Inflammatory macrophage treated with lipopolysaccharide for 1 hour (primary cell): ENCODE data around the gene ADRB2.

Experiments used
- DNase-seq, 2 donors: peaks; one replicate each; pipeline ENCODE4 v3.0.0-alpha.2; 2020 to 2022

ADRB2 gene

DNA sequence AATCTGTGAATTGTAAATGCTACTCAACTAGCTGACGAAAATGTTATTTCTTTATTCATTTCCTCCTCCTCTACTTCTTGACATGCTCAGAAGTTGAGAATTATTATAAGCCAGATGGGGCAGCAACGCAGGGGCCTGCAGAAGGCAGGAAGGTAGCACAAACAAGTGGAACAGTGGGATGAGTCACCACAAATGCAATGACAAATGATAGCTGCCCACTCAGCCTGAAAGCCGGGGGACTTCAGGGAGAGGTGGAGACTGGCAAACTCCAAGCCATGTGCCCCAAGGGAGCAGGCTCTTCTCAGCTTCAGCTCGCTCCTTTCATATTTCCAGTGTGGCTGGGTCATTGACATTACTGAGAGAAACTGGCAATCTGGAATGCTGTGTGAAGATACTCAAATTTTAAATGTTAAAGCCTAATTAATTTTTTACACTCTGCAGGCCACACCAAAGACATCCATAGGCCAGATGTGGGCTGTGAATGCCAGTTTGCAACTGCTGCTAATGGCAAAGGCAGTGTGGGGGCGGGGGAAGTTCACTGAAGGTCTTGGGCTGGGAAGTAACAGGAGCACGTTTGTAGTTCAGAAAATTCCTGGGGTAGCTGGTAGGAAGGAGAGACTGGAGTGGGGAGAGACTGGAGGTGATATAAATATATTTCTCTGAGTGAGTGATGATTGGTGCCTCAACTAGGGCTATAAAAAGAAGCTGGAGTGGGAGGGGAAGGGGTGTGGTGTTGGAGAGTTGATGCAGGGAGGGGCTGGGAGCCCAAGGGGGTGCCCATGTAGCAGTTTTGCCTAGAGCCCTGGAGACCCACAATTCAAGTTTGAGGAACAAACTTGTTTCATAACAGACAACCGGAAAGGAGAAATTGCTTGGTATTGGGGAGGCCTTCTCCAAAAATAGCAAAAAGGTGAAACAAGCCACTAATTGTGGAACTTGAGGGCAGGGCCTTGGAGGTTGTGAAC, 20.8 kb upstream of the ADRB2 start:
- peak; percentile 65 to 89 for DNase-seq

DNA sequence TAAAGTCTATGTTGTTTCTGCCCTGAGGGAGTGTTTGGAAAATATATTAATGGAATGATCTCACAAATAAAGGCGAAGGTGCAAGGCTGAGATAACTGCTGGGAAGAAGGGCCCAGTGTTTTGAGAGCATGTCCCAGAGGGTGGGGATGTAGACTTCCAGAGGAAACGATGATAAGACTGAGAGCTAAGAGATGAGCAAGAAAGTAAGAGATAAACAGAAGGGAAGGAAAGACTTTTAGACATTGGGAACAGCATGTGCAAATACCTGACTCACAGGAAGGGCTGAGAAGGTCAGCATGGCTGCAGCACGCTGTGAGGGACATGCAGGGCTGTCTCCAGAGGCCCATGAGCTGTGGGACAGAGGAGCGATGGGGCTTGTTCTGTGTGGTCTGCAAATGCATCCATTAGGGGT, 19.9 kb upstream of the ADRB2 start:
- DNase-seq, result no peak

DNA sequence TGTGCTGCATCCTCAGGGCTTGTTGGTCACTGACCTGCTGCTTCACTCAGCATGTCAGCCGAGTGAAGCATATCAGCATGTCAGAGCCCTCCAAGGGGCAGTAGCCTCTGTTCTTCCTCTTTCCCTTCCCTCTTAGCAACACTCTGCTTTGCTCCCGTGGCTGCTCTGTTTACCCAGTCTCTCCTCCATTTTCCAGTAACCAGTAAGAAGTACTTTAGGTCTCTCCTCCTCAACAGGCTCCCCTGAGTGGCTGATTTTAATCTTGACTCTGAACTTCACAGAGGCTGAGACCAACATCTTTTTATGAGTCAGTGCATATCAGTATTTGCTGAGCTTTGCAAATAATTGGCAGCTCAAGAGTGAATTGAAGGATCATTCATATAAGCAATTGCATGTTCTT, 18.6 kb upstream of the ADRB2 start:
- DNase-seq, result peak in 1 of 2 donors; percentile 55

DNA sequence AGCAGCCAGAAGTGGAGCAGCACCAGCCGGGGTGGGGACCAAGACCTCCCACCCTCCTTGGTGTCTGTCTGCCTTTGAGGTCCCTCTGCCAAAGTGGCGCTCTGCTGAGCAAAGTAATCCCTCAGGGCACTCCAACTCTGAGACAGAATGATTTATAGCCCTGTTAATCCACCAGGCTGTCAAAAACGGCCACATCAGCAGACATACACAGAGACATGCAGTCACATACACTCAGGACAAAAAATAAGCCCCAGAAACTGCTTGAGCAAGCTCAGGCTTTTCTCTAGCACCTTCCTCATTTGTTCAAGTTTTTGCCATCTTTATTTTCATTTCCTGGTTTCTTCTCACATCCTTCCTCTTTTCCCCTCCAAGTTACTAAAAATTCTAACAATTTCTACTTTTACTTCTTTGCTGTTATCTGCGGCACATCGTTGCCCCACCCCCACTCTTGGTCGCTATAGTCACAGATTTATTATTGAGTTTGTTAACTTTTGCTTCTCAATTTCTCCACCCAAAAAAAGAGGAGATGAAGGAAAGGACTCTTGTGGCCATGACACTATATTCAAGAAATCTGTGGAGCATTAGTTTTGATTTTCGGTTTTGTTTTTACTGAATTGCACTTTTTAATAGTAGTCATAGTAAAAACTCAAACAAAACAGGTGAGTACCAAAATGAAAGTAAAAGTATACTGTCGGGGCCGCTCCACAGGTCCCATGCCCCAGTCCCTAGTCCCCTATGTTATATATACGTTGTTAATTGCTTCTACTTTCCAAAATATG, 17.4 kb upstream of the ADRB2 start:
- peak; percentile 78 to 86 for DNase-seq

DNA sequence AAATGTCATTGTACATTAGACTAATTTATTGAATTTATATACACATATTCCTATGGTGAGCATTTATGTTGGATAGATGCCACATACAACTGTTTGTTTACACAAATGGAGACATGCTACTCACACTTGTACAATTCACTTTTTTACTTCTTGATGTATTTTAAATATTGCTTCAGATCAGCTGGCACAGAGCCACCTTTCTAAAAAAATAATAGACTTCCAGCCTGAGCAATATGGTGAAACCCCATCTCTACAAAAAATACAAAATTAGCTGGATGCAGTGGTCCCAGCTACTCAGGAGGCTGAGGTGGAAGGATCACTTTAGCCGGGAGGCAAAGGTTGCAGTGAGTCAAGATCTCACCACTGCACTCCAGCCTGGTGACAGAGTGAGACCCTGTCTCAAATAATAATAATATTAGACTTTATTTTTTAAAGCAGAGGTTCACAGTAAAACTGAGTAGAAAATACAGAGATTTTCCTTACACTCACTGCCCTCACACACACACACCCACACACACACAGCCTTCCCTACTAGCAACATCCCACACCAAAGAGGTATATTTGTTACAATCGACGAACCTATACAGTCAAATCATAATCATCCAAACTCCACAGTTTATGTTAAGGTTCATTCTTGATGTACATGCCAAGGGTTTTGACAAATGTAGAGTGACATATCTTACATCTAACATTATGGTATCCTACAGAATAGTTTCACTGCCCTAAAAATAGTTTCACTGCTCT, 16.5 kb upstream of the ADRB2 start:
- no peak for DNase-seq

DNA sequence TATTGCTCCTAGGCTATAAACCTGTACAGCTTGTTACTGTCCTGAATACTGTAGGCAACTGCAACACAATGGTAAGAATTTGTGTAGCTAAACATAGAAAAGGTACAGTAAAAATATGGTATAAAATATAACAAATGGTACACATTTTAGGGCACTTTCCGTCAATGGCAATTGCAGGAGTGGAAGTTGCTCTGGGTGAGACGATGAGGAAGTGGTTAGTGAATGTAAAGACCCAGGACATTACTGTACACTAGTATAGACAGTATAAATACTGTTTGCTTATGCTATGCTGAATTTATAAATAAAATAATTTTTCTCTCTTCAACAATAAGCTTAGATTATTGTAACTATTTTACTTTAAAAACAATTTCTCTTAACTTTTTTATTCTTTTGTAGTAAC, 15.6 kb upstream of the ADRB2 start:
- peak in 1 of 2 donors; percentile 56 for DNase-seq

DNA sequence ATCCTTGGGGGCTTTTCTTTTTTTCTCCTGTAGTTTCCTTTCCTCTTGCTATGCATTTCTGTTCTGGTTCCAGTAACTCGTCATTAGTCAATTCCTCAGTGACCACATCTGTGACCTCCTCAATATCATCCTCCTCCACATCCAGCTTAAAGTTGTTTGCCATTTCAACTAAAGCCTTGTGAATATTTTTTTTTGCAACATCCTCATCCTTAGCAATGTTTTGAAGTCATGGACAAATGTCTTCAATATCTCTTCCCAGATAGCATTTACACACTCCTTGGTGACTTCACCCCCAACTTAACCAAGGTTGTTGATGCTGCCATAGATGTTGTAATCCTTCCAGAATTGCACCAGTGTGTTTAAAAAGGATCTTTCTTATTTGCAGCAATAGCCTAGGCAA, 14.7 kb upstream of the ADRB2 start:
- peak; percentile 62 to 72 for DNase-seq

DNA sequence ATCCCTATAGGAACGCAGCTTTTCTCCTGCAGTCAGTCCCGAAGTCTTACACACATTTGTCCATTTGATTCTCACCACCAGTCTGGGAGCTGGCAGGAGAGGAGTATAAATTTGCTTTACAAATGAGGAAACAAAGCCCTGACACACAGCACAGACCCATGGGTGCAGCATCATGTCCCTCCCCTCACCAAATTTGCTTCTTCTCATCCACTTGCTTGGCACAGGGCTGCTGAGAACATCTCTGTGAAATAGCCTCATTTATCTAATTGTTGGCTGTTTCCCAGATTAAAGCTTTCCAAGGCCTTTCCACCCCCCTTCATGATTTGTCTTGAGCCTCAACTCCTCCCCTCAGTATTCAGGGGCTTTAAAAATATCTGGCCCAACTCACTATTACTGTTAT, 11.3 kb upstream of the ADRB2 start:
- no peak for DNase-seq

DNA sequence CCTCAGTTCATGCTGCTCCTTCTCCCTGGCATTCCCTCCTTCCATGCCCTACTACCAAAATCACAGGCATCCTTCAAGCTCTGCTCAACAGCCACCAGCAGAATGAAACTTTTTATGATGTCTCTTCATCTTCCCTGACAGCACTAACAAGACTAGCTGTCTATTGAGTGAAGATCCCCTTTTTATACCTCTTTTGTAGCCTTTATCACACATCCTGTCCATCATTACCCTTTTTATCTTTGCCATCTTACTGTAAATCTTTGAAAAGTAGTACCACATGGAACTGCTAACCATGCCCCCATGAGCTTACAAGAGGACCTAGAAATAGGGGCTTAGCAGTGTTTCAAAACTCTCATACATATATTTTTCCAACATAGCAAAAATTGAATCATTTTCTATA, 10.8 kb upstream of the ADRB2 start:
- DNase-seq, result no peak

DNA sequence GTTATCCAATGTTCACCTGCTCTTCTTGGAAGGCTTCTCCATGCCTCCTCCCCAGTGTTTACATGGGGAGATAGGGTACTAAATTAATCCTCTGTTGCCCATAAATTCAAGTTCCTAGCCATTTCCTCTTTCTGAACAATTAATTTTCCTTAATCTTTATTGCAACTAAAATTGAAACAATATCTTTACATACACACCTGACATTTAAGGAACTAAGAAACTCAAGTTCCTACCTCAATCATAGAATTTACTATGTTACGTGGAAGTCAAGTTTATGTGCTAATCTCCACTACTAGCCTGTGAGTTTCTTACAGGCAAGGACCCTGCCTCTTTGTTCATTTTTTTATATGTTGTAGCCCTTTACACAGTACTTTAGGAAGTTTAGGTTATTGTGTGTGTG, 10.1 kb upstream of the ADRB2 start:
- no peak for DNase-seq

DNA sequence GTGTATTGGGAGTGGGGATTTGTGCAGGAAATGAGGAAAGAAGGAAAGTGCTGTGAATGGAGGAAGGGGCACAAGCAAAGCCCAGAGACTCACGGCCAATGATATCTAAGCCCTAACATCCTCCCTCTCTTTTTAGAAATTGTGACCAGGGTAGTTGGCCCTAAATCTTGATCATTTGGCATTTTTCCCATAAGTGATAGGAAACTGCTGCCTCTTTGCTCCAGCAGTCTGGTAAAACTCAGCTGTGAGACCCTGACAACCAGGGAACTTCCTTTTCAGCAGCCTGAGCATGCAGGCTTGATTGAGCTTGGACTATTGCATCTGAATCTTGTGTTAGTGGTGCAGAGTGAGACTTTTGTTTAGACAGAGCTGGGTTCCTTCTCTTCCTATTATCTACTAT, 9.6 kb upstream of the ADRB2 start:
- DNase-seq, result no peak

DNA sequence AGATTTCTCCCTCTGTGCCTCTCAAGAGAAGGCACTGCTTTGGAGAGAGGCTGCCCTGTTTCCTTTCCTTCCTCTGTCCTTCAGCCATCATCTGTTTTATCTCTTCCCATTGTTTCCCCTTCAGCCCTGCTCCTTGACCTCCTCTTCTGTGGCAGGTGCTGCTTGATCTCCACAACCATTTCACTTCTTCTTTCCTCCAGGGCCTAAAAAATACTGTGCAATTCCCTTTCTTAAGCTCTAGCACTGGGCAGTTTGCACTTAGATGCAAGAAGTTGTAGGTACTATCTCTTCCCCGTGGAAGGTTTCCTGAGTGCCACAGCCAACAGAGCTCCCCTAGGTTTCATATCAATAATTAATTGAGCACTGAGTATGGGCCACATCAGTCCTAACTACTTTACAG, 8.8 kb upstream of the ADRB2 start:
- no peak for DNase-seq

DNA sequence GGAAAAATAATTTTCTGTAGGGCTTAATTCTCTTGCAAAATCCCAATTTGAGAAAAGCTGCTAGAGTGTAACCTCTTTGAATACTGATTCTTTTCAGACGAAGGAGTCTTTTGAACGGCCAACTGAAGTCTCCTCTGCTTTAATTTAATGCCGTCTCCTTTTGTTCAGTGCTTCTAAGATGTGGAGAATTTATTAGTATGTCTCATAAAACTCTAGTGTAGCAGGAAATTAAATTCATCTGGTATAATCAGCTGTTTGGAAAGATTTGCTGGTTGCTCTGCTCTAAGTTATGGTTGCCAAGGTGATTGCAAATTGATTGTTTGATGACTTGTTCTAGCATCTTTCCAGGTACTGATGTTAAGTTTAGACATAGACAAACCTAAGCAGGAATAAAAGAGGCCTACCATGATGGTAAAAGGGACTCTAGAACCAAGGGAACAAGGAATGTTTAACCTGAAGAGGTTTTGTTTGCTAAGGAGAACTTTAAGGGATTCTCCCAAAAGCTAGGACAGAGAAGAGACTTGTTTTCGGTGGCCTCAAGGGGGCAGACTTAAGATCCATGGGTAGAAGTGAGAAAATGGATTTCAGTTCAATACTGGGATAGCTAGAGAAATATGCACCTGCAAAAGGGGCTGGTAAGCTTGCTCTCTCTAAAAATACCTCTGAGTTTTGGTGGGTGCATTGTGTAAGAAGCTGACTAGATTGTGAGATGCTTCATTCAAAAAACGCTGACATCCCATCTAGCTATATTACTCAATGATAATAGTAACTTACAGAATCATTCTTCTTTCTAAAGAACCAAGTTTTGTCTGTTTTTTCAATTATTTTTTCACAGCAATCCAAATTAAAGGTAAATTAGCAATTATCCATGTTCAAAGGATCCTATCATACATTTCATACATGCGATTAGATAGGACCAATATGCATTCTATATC, 5.7 kb upstream of the ADRB2 start:
- peak in 1 of 2 donors; percentile 62 for DNase-seq

DNA sequence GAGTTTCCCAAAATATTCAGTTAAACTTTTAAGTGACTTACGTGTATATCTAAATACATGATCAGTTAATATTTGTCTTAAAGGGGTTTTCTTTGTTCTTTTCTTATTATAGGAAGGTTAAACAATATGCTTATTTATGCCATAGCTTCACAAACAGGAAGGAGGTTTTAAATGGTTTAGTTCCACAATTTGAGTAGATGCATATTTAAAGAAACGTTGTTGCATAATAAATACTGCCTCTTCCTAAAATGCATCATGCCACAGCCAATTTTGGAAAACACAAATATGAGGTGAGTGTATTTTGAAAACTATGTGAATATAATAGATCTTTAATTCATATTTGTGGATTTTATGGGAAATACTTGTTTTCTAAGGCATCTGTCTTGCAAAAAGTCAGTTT, 2.5 kb upstream of the ADRB2 start:
- peak; percentile 63 to 71 for DNase-seq

DNA sequence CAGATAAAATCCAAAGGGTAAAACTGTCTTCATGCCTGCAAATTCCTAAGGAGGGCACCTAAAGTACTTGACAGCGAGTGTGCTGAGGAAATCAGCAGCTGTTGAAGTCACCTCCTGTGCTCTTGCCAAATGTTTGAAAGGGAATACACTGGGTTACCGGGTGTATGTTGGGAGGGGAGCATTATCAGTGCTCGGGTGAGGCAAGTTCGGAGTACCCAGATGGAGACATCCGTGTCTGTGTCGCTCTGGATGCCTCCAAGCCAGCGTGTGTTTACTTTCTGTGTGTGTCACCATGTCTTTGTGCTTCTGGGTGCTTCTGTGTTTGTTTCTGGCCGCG, 727 bp upstream of the ADRB2 start:
- DNase-seq, result peak; percentile 83 to 93

DNA sequence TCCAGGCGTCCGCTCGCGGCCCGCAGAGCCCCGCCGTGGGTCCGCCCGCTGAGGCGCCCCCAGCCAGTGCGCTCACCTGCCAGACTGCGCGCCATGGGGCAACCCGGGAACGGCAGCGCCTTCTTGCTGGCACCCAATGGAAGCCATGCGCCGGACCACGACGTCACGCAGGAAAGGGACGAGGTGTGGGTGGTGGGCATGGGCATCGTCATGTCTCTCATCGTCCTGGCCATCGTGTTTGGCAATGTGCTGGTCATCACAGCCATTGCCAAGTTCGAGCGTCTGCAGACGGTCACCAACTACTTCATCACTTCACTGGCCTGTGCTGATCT, 294 bp downstream of the ADRB2 start:
- peak; percentile 38 to 48 for DNase-seq

DNA sequence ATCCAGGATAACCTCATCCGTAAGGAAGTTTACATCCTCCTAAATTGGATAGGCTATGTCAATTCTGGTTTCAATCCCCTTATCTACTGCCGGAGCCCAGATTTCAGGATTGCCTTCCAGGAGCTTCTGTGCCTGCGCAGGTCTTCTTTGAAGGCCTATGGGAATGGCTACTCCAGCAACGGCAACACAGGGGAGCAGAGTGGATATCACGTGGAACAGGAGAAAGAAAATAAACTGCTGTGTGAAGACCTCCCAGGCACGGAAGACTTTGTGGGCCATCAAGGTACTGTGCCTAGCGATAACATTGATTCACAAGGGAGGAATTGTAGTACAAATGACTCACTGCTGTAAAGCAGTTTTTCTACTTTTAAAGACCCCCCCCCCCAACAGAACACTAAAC, 1.3 kb downstream of the ADRB2 start:
- no peak for DNase-seq

DNA sequence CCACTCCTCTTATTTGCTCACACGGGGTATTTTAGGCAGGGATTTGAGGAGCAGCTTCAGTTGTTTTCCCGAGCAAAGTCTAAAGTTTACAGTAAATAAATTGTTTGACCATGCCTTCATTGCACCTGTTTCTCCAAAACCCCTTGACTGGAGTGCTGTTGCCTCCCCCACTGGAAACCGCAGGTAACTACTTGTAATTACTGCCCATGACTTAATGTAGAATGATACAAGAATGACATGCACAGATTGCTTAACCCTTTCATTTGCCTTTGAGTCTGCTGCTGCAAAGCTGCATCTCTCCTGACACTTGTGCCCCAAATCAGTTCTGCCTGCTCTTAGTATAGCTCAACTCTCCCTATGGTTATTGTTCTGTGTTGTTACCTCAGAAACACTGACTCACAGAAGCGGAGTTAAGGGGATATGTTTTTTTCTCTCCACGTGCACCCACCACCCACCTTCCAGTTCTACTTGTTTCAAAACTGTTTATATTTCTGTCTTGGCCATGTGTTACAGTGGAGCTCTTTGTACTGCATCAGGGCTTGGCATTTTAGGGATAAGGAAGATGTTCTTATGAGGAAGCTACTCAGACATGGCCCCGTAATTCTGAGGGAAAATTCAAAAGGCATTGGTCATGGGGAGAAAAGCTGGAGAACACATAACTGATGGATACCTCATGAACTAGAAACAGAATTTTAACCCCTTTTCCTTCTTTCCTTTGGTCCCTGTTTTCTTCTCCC, 2.3 kb downstream of the ADRB2 start:
- DNase-seq, result peak in 1 of 2 donors; percentile 49

DNA sequence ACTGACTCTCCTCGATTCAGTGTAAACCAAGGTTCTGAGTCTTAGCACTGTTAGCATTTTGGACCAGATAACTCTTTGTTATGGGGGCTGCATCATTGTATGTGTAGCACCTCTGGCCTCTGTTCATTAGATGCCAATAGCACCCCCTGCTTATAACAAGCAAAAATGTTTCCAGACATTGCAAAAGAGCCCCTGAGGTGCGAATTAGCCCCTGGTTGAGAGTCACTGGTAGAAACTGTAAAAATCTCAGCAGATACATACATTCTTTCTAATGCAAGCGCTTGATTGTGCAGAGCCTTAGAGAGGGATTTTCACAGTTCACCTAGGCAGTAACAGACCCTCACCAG, 2.8 kb downstream of the ADRB2 start:
- no peak for DNase-seq

DNA sequence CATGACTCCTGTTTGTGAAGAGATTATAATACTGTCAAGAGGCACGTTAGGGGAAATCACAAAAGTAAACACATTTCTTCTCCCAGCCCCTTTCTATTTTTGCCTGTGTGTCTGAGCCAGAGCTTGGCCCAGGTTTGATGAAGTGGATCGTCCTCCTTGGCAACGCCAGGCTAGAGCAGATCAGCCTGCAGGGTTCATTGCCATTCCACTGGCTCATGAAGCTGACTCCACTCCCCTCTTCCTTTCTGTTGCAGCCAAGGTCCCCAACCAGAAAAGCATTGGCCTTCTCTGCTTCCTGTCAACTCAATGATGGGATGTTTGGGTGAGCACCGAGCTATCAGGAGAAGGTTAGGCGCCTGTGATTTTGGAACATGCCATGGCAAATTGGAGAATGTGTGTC, 3.3 kb downstream of the ADRB2 start:
- DNase-seq, result no peak

DNA sequence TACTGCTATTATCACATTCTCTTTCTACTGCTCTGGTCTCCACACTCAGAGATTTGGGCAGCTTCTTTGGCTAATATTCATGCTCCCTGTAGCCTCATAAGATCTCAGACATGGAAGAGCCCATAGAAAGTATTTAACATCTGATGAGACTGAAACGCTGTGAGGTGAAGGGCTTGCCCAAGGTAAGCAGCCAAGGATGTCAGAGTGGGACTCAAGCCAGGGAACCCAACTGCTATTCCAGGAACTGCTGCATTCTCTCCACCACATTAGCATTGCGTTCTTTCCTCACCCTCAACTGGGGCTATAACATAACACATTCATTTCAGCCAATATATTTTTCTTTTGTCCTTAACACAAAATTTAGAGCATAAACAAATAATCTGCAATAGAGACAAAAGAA, 3.8 kb downstream of the ADRB2 start:
- DNase-seq, result no peak
